ENCODE results near the gene PAGR1.
"Not testable (repeated sequence)": the region's sequence is repeated elsewhere in the genome, so short reads cannot be mapped to it uniquely, and the experiment has no call there.

PAGR1 gene

GRCh38 chr16:29858149-29858849, 42.3 kb downstream of the PAGR1 start:
- no peak overlapping the region for H3K4me3 Mint-ChIP-seq
- peaks cover 44% of the 10 kb centered on the region for H3K36me3 Mint-ChIP-seq
- H3K27ac Mint-ChIP-seq, result peak overlapping the region; percentile 54
- ATAC-seq, result no peak
- H3K4me1 Mint-ChIP-seq, result peaks cover 28% of the 10 kb centered on the region
- no peak for DNase-seq (ENCODE audit: low spot score in 2 of 2)
- no peaks in the 10 kb centered on the region for H3K9me3 Mint-ChIP-seq

- no peak for DNase-seq (ENCODE audit: low spot score in 2 of 2)
- no peak for ATAC-seq
- peaks cover 44% of the 10 kb centered on the region for H3K36me3 Mint-ChIP-seq
- H3K4me1 Mint-ChIP-seq, result peaks cover 28% of the 10 kb centered on the region
- no peak overlapping the region for H3K4me3 Mint-ChIP-seq
- H3K27ac Mint-ChIP-seq, result no peak overlapping the region
- no peaks in the 10 kb centered on the region for H3K9me3 Mint-ChIP-seq
Observed at GRCh38 chr16:29858974-29859373, 43.0 kb downstream of the PAGR1 start.

DNA sequence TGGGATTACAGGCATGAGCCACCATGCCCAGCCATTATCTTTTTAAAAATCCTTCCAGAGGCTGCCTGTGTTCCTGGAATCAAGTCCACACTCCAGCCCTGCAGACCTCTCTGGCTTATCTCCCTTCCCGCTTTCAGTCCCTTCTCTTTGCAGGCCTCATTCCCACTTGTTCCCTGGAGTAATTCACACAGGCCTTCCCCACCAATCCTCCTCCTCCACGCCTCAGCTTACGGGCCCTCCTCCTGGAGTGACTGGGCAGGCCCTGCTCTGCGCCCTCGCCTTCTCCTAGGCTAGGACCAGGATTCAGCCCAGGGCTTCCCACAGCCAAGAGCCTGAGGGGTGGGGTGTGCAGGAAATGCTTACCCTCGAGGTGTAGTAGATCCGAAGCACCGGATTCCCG, 44.3 kb downstream of the PAGR1 start:
- H3K4me3 Mint-ChIP-seq, result no peak overlapping the region

GRCh38 chr16:29862383-29862883, 46.5 kb downstream of the PAGR1 start:
- DNase-seq (ENCODE audit: low spot score in 2 of 2) (peak in 1 of 2 donors; percentile 56), ATAC-seq (no peak)
- no peaks in the 10 kb centered on the region for H3K9me3 Mint-ChIP-seq

More for the DNA sequence above, 44.3 kb downstream of the PAGR1 start:
- Mint-ChIP-seq H3K9me3 (no peaks in the 10 kb centered on the region), H3K36me3 (peaks cover 44% of the 10 kb centered on the region), H3K27ac (no peak overlapping the region), H3K4me1 (peaks cover 28% of the 10 kb centered on the region)
- no peak for DNase-seq (ENCODE audit: low spot score in 2 of 2)
- no peak for ATAC-seq

GRCh38 chr16:29862884-29863668, 47.1 kb downstream of the PAGR1 start, which contains the start of gene CDIPT:
CDIPT (minus strand) TSS chr16:29863226; CDS start chr16:29862857, 369 bp downstream.
- peak within 1 kb of the TSS; percentile 97 for H3K4me3 Mint-ChIP-seq
- H3K27ac Mint-ChIP-seq, result peak within 1 kb of the TSS; percentile 97
- H3K9me3 Mint-ChIP-seq, result no peaks in the 10 kb centered on the region
- peaks cover 27% of the 10 kb centered on the region for H3K4me1 Mint-ChIP-seq
- H3K36me3 Mint-ChIP-seq, result peaks cover 40% of the 10 kb centered on the region
- peak; percentile 99 for ATAC-seq
- peak; percentile 87 to 96 for DNase-seq (ENCODE audit: low spot score in 2 of 2)

More at GRCh38 chr16:29862383-29862883, 46.5 kb downstream of the PAGR1 start:
- Mint-ChIP-seq H3K27ac (peak overlapping the region; percentile 97), H3K36me3 (peaks cover 44% of the 10 kb centered on the region), H3K4me1 (peaks cover 28% of the 10 kb centered on the region), H3K4me3 (peak overlapping the region; percentile 97)

- Mint-ChIP-seq H3K36me3 (peaks cover 34% of the 10 kb centered on the region), H3K27ac (peak overlapping the region; percentile 97), H3K9me3 (no peaks in the 10 kb centered on the region), H3K4me1 (peaks cover 22% of the 10 kb centered on the region), H3K4me3 (peak overlapping the region; percentile 97)
- DNase-seq (ENCODE audit: low spot score in 2 of 2) (no peak), ATAC-seq (no peak)
Observed at GRCh38 chr16:29863669-29863984, 47.7 kb downstream of the PAGR1 start.

GRCh38 chr16:29864205-29864604, 48.3 kb downstream of the PAGR1 start:
- Mint-ChIP-seq H3K4me1 (peaks cover 19% of the 10 kb centered on the region), H3K36me3 (peaks cover 29% of the 10 kb centered on the region), H3K4me3 (peak overlapping the region; percentile 97), H3K27ac (no peak overlapping the region), H3K9me3 (no peaks in the 10 kb centered on the region)
- ATAC-seq (no peak), DNase-seq (ENCODE audit: low spot score in 2 of 2) (no peak)

DNA sequence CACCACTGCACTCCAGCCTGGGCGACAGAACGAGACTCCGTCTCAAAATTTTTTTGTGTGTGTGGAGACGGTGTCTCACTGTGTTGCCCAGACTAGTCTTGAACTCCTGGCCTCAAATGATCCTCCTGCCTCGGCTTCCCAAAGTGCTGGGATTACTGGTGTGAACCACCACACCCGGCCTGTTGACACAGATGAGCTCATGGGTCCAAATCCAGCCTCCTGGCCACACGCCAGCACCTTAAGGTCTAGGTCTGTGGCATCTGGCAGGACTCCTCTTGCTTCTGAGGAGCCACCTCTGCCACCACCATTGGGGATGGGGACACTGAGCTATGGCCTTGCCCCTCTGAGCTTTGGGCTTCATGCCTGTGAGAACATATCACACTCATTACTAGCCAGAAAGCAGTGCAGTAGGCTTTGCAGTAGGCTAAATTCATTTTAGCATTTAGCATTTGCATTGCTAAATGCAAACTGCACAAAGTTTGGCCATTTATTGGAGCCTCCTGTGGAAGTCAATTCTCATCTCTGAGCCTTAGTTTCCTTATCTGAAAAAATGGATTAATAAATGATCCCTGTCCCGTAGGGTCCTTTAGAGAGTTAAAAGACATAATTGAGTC, 52.6 kb downstream of the PAGR1 start:
- H3K36me3 Mint-ChIP-seq, result no peaks in the 10 kb centered on the region
- no peak overlapping the region for H3K27ac Mint-ChIP-seq
- no peaks in the 10 kb centered on the region for H3K9me3 Mint-ChIP-seq
- DNase-seq (ENCODE audit: low spot score in 2 of 2) (no peak), ATAC-seq (no peak)
- no peak overlapping the region for H3K4me3 Mint-ChIP-seq
- H3K4me1 Mint-ChIP-seq, result no peaks in the 10 kb centered on the region

- ATAC-seq; DNase-seq (ENCODE audit: low spot score in 2 of 2); H3K36me3 Mint-ChIP-seq; H3K4me1 Mint-ChIP-seq; H3K27ac Mint-ChIP-seq; H3K4me3 Mint-ChIP-seq; H3K9me3 Mint-ChIP-seq: not testable (repeated sequence)
Observed at GRCh38 chr16:29869067-29869466, 53.1 kb downstream of the PAGR1 start.

Measured in stimulated activated effector memory CD8-positive, alpha-beta T cell treated with anti-CD3 and anti-CD28 coated beads, Interleukin-12 subunit alpha, Interleukin-12 subunit beta, amount 100 ng/mL, for 72 hours (primary cell).